HG03139 (cell line): ENCODE results near the gene KMT2B.

Source experiments
- ATAC-seq: cut with Tn5 transposase; IDR thresholded peaks from one replicate; pipeline ENCODE4 v1.9.1; 2021; ENCODE audit not compliant: unreplicated experiment

KMT2B gene

GRCh38 chr19:35727053-35727955 lies 9.5 kb downstream of the KMT2B start:
- ATAC-seq = no peak

GRCh38 chr19:35727956-35728706 lies 10.3 kb downstream of the KMT2B start:
- no peak for ATAC-seq

GRCh38 chr19:35729021-35729420 lies 11.2 kb downstream of the KMT2B start:
- no peak for ATAC-seq

- no peak for ATAC-seq
Observed at GRCh38 chr19:35729763-35730162, 12.0 kb downstream of the KMT2B start.

- ATAC-seq = no peak
Observed at GRCh38 chr19:35730326-35730725, 12.5 kb downstream of the KMT2B start.

GRCh38 chr19:35731353-35731752 lies 13.6 kb downstream of the KMT2B start:
- no peak for ATAC-seq

GRCh38 chr19:35731779-35732405 lies 14.1 kb downstream of the KMT2B start:
- ATAC-seq = no peak

GRCh38 chr19:35732540-35733179 lies 14.9 kb downstream of the KMT2B start:
- no peak for ATAC-seq

- no peak for ATAC-seq
Observed at GRCh38 chr19:35733180-35734125, 15.7 kb downstream of the KMT2B start.

- ATAC-seq = no peak
Observed at GRCh38 chr19:35734273-35734672, 16.5 kb downstream of the KMT2B start.

GRCh38 chr19:35734889-35735288 lies 17.1 kb downstream of the KMT2B start:
- no peak for ATAC-seq

GRCh38 chr19:35736913-35737886 lies 19.4 kb downstream of the KMT2B start:
- no peak for ATAC-seq

- no peak for ATAC-seq
Observed at GRCh38 chr19:35738021-35738886, 20.5 kb downstream of the KMT2B start.

GRCh38 chr19:35738887-35739229 lies 21.1 kb downstream of the KMT2B start:
- no peak for ATAC-seq

GRCh38 chr19:35739275-35740107 lies 21.7 kb downstream of the KMT2B start:
- ATAC-seq = no peak

- ATAC-seq = no peak
Observed at GRCh38 chr19:35740108-35740422, 22.3 kb downstream of the KMT2B start.

- ATAC-seq = peak; percentile 46
Observed at GRCh38 chr19:35740423-35741202, 22.8 kb downstream of the KMT2B start.
